ENCODE measurements around the gene LIF.

GRCh38 chr22:30279046-30279788 lies 32.7 kb upstream of the LIF start:
- TF ChIP-seq, protein P1, sequence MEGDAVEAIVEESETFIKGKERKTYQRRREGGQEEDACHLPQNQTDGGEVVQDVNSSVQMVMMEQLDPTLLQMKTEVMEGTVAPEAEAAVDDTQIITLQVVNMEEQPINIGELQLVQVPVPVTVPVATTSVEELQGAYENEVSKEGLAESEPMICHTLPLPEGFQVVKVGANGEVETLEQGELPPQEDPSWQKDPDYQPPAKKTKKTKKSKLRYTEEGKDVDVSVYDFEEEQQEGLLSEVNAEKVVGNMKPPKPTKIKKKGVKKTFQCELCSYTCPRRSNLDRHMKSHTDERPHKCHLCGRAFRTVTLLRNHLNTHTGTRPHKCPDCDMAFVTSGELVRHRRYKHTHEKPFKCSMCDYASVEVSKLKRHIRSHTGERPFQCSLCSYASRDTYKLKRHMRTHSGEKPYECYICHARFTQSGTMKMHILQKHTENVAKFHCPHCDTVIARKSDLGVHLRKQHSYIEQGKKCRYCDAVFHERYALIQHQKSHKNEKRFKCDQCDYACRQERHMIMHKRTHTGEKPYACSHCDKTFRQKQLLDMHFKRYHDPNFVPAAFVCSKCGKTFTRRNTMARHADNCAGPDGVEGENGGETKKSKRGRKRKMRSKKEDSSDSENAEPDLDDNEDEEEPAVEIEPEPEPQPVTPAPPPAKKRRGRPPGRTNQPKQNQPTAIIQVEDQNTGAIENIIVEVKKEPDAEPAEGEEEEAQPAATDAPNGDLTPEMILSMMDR (IDR thresholded peaks at IDR 0.05), result no peak
- no peak for TF ChIP-seq POLR2AphosphoS5 (IDR thresholded peaks at IDR 0.05)
- no peak for TF ChIP-seq POLR2A (IDR thresholded peaks at IDR 0.05)

All from stomach (tissue), 4 donors.